ENCODE results near the gene PLAAT2. TPM values are rescaled to one million over a fixed set of nuclear protein-coding genes. Genes with fewer than 3 reads are reported as not detected.
"Not testable (repeated sequence)": the region's sequence is repeated elsewhere in the genome, so short reads cannot be mapped to it uniquely, and the experiment has no call there.

The PLAAT2 gene
- not detected in 2 replicates for total RNA-seq (2014; rRNA removed; shearing (Covaris generic))

DNA sequence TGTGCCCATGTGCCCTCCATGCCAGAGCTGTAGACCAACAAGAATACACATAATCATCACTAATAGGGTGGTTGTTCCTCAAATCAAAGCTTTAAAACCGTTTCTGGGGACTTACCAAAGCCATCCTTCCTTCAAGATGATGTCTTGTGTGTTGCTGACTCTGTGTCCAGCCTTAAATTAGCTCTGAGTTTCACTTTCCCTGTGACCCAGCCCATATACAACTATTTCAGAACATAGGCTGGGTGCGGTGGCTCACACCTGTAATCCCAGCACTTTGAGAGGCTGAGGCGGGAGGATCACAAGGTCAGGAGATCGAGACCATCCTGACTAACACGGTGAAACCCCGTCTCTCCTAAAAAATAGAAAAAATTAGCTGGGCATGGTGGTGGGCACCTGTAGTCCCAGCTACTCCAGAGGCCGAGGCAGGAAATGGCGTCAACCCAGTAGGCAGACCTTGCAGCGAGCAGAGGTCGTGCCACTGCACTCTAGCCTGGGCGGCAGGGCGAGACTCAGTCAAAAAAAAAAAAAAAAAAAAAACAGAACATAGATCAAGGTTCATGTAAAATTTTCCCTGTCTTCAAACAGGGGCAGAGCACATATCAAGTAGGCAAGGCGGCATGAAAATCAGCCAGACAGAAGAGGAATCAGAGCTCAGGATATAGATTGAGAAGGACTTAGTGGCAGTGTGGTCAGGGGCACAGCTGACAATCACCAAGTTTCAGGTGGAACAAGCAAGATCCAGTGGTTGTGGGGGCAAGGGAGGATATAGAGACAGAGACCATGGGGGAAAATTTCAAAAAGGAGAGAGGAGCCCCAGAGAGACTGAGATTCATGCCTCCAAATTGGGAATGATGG lies at the start of gene PLAAT2:
TSS of gene PLAAT2 (minus strand) at position 179 of the 855 bp plus-strand sequence. CDS start at position 124, 55 bp downstream.
- DNase-seq (ENCODE audit: low spot score) = no peak

DNA sequence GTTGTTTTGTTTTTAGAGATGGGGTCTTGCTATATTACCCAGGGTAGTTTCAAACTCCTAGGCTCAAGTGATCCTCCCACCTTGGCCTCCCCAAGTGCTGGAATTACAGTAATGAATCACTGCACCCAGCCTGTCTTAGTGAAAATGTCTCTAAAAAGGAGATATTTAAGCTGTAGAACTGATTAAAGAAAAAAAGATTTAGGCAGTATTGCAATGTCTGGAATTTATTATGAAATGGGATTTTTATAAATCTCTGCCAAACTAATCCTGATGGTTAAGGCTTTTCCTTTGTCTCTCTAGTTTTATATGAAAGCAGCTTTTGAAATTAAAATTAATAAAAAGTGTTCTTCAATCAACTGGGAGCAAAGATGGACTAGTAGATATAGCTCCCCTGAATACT lies 49.0 kb upstream of the PLAAT2 start:
- DNase-seq (ENCODE audit: low spot score) = no peak

DNA sequence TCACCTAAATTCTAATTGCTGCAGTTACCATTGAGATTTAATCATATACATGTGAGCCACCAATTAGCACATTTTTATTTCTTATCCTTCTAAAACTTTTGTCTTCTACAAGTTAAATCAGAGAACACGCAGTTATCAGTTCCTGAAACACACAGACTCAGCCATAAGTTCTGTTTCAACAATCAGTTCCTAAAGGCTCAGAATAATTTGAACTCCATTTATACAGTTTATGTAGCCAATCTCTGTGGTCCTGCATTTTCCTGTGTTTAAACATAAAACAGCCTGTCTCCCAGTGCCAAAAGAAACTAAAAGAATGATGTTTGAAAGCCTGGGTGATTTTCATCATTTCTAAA lies 48.2 kb upstream of the PLAAT2 start:
- DNase-seq (ENCODE audit: low spot score) = no peak

DNA sequence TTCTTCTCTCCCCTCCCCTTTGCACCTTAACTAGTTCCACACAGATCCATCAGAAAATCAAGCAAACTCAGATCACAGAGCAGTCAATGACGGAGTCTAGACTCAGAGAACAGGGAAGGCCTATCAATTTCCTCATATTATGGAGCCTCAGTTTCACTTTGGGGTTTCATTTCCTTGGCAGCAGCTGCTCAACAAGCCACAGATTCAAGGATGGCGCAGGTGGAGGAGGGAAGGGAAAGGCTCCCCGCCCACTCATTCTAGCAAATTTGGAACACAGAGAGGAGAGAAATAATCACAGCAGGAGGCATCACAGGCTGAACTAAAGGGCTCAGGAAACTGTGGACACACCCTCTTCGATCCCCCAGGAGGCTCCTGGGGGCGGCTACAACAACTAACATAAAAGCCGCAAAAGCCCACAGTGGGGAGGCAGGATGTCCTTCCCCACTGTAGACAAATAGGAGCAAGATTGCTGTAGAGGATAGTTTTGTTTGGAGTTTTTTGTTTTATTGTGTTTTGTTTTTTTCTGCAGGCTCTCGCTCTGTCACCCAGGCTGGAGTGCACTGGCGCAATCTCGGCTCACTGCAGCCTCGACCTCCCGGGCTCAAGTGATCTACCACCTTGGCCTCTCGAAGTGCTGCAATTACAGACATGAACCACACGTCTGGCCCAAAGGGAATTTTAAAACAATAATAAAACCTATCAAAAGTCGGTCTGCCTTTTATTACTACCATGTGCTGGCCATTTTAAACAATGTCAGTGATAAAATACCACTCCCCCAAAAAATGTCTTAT lies 47.6 kb upstream of the PLAAT2 start:
- DNase-seq (ENCODE audit: low spot score) = no peak

DNA sequence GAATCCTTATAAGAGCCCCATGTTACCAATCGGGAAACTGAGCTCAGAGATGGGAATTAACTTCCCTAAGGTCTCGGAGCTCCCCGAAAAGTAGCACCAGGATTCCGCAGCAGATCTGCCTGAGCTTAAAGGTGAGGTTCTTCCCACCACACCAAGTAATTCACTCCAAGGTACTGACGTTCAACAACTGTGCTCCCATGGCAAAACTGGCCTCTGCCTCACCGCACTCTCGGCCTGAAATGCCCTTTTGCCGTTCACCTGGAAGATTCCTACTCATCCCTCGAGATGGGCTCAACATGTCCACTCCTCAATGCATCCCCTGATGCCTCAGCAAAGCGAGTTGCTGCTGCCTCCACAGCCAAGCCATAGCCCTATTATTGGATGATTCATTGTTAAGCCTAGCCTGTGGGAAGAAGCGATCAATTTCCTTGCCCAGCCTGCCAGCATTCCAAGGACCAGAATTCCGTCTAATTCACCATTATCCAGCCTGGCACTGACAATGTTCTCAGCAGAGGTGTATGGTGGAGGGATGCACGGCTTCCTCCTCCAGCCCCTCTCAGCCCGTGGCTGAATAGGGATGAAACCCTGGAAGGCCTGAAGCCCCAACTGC lies 46.9 kb upstream of the PLAAT2 start:
- no peak for DNase-seq (ENCODE audit: low spot score)

DNA sequence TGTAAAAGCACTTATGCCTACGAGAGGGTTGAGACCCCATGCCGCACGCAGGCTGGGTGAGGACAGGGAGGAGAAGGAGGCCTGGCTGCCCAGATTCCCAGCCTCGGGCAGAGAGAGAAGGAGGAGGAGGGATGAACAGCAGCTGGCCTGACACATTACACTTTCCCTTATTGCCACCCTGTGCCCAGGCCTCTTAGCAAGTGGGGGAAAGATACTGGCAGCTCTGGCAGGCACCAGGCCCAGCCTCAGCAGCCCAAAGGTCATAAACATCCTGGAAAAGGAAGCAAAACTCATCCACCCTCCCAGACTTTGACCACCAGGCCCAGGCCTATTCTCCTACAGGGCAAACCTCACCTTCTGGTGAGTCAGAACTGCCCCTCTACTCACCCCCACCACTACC lies 46.4 kb upstream of the PLAAT2 start:
- no peak for DNase-seq (ENCODE audit: low spot score)

DNA sequence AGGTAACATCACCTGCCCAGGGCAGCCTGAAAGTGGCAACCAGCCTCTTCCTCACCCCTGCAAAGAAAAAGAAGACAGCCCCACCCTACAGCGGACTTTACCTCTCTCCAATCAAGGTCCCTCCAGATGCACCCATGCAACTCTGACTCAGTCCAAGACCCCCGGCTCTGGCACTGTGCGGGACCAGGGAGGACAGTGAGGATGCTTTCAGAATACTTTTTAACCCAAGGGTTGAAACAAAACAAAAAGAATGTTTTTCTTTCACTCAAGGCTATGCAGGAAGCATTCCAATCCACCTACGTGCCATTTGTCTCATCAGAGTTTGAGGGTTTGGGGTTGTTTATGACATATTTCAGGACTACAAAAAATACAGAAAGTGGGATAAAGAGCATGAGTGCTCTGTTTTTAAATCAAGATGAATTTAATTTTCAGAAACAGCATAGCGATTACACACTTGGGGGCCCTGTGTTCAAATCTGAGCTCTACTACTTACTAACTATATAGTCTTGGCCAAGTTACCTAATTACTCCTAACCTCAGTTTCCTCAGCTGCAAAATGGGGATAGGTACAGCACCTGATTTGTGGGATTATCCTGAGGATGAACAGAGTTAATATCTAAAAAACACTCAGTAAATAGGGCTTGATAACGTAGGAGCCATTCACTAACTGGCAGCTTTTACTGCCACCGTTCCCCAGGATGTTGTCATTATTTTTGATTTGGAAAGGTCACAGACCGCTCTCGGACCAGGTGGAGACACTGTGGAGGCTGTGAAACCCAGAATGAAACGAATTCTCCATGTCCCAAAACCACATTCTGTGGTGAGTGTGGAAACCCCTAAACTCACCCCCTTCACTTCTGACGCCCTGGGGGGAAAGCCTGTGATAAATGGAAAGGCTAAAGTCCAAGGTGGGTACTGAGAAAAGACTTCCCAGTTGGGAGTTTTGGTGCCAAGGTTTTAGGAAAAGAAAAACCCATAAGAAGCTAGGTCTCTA lies 45.5 kb upstream of the PLAAT2 start:
- no peak for DNase-seq (ENCODE audit: low spot score)

DNA sequence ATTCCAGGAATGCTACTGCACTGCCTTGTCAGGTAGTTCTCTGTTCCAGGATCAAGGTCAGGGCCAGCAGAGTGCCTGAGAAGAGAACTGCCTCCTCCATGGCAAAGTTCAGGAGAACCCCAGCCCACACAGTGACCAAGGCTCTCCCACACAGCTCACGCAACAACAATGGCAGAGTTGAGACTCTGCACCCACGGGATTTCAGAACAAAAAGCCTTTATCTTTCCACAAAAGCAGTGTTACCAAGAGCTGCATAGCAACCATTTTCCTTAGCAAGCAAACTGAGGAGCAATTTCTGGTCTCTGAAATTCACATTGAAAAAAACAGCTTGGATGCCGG lies 40.0 kb upstream of the PLAAT2 start:
- DNase-seq (ENCODE audit: low spot score) = no peak

DNA sequence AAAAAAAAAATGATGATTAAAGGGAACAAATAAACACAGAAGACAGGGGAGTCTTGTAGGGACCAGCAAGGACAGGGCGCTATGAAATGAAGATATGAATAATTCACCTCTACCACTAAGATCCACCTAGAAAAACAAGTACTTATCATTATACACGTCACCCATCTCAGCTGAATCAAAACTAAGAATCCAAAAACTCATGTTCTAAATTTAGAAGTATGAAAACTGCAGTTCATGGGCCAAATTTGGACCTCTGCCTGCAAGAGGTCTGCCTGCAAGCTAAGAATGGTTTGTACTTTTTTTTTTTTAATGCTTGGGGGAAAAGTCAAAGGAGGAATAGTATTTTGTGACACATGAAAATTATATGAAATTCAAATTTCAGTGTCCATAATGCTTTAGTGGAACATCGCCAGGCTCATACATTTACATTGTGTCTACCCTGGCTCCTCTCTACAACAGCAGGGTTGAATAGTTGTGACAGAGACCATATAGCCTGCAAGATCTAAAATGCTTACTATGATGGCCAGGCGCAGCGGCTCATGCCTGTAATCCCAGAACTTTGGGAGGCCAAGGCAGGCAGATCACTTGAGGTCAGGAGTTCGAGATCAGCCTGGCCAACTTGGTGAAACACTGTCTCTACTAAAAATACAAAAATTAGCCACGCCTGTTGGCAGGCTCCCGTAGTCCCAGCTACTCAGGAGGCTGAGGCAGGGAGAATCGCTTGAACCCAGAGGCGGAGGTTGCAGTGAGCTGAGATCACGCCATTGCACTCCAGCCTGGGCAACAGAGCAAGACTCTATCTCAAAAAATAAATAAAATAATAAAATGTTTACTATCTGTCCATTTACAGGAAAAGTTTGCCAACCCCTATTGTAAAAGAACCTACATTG lies 39.4 kb upstream of the PLAAT2 start:
- not testable (repeated sequence) for DNase-seq (ENCODE audit: low spot score)

DNA sequence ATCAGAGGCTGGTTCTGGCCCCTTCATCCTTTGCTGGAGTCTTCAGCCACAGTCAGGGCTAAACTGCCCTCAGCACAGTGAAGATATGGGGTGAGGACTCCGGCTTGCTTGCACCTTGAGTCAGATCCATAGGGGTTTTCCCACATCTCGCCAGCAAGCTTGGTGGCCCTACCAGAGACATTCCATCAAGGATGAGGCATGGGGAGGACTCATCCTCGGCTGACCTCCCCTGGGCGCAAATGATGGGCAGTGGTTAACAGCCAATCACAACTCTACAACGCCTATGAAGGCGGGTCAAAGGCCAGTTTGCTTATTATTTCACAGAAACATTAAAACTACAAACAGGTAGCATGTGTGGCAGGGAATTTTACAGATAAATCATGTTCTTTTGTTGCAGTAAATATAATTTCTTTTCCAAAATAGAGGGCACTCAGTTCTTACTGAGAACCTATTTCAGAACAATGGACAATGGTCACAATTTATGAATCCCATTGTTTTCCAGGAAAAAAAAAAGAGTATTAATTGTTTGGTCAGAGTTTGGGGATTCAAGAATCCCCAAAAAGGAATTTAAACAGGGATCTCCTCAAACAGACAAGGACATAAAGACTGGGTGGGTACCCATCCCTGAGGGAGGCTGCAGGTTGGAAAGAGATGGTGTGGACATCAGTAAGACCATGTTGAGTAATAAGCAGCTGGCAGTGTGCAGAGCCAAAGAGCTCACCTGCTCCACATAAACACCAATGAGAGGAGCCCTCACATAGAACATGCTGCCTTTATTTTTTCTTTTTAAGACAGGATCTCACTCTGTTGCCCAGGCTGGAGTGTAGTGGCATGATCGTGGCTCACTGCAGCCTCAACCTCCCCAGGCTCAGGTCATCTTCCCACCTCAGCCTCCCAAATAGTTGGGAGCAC lies 36.3 kb upstream of the PLAAT2 start:
- no peak for DNase-seq (ENCODE audit: low spot score)

DNA sequence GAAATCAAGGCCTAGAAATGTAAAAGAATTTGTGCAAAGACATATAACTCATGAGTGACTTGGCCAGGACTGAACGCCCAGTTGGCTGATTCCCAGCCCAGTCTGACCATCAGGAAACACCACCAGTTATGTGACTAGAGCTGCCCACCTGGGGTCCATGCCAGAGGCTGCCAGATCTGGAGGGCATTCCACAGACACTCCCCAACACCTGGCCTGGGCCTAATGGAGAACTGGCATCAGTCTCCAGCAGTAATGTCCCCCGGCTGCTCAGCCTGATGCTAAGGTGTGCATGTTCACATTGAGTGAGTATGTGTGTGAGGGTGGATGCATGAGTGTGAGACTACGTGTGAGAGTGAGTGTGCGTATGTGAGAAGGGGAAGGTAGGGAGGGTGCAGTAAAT lies 35.4 kb upstream of the PLAAT2 start:
- DNase-seq (ENCODE audit: low spot score) = no peak

DNA sequence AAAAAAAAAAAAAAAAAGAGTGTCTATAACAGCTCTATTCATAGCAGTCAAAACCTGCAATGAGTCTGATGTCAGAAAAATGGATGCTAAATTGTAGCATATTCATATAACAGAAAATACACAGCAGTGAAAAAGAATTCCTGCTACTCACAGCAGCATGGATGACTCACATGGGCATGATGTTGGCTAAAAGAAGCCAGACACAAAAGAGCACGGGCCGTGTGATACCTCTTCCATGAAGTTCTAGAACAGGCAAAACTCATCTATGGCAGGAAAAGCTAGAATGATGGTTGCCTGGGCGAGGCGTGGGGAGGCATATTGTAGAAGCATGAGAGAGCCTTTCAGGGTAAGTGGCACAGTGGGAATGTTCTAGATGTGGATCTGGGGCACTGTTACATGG lies 32.1 kb upstream of the PLAAT2 start:
- DNase-seq (ENCODE audit: low spot score) = no peak

DNA sequence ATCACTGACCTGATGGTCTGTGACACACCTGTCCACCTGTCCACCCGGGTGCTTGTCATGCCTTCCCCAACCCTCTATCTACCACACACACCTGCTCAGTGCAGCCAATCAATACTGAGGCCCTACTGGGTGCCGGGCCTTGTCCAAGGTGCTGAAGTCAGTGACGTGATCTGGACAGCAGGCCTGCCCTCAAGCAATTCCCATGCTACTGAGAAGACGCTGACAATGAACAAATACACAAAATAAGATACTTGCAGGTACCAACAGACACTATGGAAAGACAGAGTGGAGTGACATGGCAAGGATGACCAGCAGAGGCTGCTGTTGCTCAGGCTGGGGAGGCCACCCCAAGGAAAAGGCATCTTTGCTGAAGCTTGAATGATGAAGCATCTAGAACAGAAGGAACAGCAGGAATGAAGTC lies 29.8 kb upstream of the PLAAT2 start:
- no peak for DNase-seq (ENCODE audit: low spot score)

DNA sequence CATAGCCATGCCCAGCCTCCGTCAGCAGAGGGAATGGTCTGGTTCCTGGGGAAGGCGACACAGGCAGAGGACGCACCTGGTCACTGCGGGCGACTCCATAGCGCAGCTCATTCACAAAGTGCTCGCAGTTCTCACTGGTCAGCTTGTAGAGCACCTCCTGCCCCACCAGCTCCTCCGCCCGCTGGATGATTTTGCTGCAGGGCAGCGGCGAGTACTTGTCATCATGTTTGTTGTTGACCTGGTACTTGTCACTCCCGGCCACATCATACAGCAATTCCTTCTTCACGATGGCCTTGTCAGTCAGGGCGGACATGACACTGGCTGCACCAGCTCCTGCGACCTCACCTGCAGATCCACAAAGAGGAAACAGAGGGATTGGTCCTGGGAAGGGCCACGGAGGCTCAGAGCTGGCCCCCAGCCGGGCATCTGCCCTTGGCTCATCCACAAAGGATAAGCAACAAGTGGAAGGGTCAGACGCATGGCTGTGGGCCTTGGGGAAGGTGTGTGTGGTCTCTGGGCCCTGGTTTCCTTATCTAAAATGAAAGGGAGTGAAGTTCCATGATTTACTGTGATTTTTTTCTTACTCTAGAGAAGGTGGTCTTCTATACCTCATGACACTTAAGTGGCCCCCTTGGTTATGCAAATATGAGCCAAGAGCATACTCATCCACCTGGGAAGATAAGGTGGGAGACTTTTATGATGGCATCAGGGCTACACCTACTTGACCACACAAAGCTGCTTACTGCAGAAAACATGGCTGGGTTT lies 27.0 kb upstream of the PLAAT2 start:
- DNase-seq (ENCODE audit: low spot score) = no peak

DNA sequence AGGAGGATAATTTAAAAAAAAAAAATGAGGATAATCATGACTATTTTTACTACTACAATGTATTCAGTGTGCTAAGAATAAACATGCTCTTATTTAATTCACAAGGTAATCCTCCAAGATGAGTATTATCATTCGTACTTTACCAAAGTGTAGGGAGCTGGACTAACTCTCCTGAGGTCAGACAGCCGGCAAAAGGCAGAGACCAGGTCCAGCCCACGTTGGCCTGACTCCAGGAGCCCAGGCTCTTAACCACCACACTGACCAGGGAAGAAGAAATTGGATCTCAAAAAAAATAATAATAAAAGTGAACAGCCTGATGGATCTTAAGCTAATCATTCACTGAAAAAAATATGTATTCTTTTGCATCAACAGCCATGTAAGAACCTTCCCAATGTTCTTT lies 25.8 kb upstream of the PLAAT2 start:
- no peak for DNase-seq (ENCODE audit: low spot score)

DNA sequence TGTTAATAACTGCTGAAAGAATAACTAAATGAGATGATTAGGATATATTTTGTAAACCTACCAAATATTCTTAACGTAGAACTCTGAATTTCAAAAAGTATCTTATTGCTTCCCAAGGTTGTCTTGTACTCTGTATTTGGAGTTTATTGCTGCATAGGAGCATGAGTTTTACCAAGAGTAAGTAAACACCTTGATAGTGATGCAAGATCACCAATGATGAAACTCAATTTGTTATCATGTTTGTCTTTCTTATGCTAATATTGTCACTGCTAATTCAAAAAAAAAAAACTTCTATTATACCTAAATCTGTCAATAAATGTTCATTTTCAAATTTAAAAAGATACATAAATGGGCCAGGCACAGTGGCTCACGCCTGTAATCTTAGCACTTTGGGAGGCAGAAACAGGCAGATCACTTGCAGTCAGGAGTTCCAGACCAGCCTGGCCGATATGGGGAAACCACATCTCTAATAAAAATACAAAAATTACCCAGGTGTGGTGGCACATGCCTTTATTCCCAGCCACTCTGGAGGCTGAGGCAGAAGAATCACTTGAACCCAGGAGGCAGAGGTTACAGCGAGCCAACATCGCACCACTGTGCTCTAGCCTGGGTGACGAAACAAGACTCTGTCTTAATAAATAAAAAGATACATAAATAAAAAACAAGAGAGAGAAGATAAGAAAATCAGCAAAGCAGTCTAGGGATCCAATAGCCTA lies 23.4 kb upstream of the PLAAT2 start:
- DNase-seq (ENCODE audit: low spot score) = no peak

DNA sequence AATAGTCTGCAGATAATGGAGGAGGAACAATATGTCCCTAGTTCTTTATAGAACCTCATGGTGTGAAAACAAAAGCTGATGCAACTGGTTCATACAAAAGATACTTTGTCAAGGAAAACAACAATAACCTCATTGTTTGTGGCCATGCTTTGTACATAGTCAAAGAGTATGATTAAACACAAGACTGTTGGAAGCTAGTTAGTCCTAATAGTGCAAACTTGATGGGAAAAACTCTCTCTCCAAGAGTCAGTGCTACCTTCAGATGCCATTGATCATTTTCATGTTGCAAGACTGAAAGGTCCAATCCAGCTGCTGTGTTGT lies 20.1 kb upstream of the PLAAT2 start:
- DNase-seq (ENCODE audit: low spot score) = no peak

DNA sequence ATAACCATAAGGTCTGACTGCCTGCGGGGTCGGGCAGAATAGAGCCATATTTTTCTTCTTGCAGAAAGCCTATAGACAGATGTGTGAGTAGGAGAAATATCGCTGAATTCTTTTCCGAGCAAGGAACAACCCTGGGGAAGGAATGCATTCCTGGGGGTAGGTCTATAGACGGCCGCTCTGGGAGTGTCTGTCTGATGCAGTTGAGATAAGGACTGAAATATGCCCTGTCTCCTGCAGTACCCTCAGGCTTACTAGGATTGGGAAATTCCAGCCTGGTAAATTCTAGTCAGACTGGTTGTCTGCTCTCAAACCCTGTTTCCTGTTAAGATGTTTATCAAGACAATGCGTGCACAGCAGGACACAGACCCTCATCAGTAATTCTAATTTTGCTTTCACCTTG lies 18.0 kb upstream of the PLAAT2 start:
- DNase-seq (ENCODE audit: low spot score) = not testable (repeated sequence)

Measured in H4 (cell line).